ENCODE measurements around the gene SHC3. TPM values are rescaled to one million over a fixed set of nuclear protein-coding genes. Genes with fewer than 3 reads are reported as not detected.

SHC3 gene
- total RNA-seq, 1 donor from 2014 or later: 0.59 TPM

DNA sequence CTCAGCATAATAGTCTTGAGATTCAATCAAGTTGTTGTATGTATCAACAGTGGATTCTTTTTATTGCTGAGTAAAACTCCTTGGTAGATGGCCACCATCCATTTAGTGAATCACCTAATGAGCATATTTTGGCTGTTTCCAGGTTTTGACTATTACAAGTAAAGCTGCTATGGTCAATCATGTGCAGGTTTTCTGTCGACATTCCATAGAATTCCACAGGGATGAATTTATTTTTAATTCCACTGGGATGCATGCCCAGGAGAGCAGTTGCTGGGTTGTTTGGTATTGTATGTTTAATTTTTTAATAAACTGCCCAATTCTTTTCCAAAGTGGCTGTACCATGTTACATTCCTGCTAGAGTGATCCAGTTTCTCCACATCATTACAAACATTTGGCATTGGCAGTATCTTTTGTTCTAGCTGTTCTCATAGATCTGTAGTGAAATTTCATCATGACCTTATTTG is 197.8 kb downstream of the SHC3 start:
- intact Hi-C loops (cut with micrococcal nuclease): no loop called here
- DNase-seq: no peak
- ATAC-seq: no peak

DNA sequence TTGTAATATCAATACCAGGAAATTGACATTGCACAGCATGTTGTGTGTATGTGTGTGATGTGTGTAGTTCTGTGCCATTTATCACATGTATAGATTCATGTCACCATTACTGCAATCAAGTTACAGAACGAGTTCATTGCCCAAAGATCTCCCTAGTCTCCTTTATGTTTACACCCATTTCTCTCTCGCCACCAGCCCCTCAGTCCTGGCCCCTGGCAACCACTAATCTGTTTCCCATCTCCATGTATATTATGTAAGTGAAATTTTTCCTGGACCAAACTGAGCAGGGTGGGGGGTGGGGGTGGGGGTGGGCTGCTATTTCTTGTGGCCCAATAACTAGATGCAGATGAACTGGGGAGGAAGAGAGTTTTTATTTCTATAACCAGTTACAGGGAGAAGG is 198.8 kb downstream of the SHC3 start:
- intact Hi-C loops (cut with micrococcal nuclease): no loop called here
- DNase-seq (no peak), ATAC-seq (no peak)

DNA sequence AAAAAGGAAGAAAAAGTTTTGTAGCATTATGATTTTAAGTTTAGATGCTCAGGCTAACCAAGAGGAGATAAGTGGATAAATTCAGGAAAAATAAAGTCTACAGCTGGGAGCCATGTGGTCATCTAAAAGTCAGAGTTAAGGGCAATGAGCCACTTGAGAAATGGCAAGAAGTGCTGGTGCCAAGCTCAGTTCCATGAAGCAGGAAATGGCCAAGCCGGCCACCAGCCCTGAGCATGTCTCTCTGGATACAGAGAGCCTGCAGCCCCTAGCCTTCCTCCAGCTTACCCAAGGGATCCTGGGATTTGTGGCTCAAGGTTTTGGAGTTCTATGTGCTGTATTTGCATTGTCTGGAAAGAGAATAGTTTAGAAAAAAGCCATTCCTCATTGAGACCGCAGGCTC is 199.6 kb downstream of the SHC3 start:
- ATAC-seq: peak; percentile 53
- no peak for DNase-seq
- intact Hi-C loops (cut with micrococcal nuclease): no loop called here

DNA sequence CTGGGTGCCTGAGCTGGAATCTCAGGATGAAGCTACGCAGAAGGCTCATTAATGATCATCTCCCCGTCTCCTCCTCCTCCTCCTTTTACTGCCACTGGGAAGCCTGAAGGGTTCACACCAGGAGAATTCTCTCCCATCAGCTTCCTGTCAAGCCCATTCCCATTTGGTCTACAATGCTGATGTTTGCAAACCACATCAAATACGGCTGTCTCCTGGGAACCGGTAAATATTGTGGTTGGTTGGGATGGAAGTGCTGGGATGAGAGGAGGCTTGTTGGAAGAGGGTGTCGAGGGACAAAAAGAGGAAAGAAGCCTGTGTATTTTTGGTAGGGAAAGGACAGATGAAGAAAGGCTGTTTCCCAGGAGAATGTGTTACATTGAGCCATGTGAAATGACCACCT is 200.6 kb downstream of the SHC3 start:
- intact Hi-C loops (cut with micrococcal nuclease): no loop called here

DNA sequence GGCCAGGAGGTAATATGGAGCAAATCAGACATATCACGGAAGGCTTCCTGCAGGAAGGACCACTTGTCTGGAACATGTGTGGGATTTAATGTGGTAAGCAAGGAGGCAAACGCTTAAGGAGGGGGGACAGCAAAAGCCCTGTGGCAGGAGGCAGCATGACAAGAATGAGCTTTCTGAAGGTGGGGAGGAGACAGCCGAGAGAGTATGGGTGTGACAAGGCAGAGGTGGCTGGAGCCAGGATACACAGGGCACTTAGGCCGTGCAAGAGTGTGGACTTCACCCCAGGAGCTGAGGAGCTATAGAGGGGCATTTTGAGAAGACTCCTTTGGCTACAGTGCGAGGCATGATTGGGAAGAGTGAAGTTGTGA is 201.7 kb downstream of the SHC3 start:
- DNase-seq: no peak
- intact Hi-C loops (cut with micrococcal nuclease): no loop called here

More for the DNA sequence above, 200.6 kb downstream of the SHC3 start:
- DNase-seq (no peak), ATAC-seq (peak; percentile 72)

DNA sequence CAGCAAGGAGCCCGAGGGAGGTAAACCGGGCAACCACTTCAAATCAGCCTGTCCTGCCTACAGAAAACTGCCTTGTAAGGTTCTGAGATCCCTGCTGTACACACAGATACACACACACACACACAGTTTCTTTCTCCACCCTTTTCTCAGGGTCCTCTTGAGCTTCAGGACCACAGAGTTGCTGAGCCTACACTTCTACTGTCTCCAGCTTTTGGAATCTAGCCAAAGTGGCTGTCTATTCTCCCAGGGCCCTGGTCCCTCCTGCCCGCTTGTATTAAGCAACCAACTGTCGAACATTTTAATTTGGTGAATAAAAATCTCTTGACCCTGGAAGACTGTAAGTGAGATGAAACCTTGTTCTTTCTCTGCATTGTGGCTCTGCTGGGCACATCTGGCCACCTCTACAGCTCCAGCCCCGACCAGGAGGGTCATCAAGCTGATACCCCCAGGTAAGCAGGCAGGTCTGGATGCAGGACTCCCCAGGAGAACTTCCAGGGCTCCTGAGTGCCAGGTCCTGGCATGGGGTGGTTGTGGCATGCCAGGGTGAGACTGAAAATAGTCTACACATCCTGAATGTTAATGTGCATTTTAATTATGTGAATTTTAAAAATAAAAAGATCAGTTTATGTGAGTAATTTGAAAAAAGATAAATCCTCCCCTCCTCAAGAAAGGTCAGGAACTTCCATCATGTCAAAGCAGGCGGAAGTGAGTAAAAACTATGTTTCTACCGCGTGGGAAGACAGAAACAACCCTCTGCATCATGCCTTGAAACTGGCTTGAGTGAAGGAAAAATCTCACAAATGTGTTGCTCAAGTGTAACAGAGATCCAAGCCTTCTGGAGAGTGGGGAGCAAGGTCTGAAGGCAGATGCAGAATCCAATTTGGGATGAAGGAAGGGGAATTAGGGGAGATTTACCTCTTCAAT is 202.4 kb downstream of the SHC3 start:
- intact Hi-C loops (cut with micrococcal nuclease): no loop called here
- no peak for DNase-seq
- no peak for ATAC-seq

More for the DNA sequence above, 201.7 kb downstream of the SHC3 start:
- ATAC-seq: no peak

DNA sequence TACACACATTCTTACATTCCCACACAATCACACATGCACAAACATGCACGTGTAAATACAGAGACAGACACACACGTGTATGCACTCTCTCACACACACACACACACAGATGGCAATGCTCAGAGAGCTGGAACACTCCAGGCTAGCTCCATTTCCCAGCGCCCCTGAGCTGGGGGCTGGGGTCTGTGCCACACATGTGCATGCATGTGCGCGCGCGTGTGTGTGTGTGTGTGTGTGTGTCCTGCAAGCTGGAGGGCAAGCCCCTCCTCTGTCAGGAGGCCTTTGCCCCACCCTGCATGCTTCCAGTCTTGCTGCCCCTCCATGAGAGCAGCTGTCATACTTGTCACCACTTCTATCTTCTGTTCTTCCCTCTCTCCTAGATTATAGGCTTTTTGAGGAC is 204.0 kb downstream of the SHC3 start:
- DNase-seq: no peak
- intact Hi-C loops (cut with micrococcal nuclease): no loop called here
- no peak for ATAC-seq

DNA sequence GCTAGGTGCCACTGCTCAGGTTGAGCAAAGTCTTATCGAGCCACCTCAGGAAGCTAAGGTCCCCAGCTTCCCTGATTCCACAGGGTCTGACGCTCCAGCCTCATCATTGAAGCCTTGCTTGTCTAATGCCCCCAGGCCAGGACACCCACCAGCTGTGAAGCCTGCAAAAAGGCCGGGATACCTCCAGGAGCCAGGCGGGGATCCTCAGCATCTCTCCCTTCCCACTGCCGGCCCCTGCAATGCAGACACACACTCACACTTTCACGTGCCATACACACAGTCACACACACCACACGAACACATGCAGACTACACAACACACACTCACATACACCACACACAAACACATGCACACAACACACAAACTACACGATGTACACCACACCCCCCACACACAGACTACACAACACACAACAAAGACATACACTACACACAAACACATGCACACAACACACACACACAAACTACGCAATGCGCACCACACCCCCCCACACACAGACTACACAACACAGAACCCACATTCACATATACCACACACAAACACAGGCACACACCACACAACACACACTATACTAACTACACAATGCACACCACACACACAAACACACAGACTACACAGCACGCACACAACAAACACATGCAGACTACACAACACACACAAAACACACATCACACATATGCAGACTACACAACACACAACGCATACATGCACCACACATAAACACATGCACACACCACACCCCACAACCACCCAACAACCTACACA is 205.2 kb downstream of the SHC3 start:
- ATAC-seq: no peak
- DNase-seq: no peak
- intact Hi-C loops (cut with micrococcal nuclease): no loop called here

DNA sequence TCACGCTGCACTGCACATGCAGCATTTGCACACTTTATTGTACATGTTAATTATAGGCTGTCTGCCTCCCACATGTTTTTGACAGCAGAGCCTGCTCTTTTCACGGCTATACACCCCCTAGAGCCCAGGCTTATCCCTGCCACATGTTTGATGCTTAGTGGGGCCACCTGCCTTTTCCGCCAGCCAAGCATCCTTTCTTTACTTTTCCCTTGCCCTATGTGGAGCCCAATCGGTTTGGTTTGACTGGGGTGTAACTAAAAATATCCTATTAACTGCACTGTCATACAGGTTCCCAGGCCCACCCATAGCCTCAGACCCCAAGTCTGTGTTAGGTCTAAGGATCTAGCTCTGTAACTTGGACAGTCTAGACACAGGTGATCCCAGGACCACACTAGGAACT is 206.2 kb downstream of the SHC3 start:
- no peak for ATAC-seq
- no peak for DNase-seq
- intact Hi-C loops (cut with micrococcal nuclease): no loop called here

DNA sequence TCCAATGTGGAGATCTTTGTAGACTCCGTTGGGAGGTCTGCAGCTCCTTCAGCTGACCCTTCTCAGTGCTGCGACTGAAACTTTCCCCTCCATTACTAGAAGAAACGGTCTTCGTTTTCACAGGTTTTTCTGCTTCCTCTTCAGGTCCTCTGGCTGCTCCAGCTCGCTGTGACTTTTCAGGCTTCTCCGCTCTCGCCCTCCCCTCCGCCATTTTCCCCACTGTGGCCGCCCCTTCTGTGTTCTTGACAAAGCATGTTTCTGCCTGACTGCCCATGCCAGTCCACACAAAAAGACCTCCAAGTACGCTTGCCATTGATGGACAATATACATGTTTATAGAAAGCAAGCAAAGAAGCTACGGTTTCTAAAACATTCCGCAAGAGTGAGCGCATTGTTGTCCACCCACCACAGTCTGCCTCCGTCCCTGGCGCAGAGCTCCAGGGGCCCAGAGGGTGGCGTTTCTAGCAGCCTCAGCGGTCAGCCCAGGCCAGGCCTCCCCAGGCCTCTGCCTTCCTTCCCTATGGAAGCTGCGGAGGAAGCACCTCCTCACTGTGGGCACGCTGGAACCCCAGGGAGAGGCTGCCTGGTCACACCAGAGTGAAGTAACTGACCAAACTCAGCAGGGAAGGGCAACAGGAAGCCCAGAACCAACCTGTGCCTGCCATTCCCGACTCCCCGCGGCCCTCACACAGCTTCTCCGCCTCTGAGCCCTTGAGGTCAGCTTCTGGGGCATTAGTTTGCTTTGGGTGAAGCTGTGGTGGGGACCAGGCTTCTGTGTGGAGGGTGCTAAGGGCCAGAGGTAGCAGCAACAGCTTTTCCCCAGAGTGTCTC is 207.3 kb downstream of the SHC3 start:
- DNase-seq: no peak
- intact Hi-C loops (cut with micrococcal nuclease): no loop called here
- no peak for ATAC-seq

DNA sequence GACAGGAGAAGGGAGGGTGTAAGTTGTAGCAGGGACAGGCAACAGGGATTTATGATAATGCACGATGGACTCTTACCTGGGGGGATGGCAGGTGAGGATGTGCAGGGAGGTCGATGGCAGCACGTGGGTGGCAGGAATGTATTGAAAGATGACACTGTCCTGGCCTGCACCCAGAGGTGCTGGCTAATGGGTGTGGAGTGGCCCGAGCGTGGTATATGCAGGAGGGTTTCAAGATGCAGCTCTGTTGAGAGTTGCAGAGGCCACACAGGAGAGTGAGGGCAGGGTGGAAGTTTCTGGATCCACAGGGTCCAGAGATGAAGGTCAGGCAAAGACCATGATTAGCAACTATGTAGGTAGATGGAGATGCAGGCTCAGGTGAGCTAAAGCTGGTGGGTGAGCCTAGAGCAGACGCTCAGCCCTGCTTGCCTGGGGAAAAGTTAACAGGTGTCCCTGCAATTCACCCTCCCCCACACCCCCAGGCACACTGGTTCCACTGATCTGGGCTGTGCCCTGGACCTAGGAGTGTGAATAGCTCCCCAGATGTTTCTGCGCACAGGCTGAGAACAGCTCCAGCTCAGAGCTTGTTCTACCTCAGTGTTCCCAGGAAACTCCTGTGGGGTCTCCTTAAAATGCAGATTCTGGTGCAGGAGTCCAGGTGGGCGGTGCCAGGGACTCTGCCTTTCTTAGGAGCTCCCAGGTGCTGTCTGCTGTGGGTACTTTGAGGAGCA is 208.8 kb downstream of the SHC3 start:
- intact Hi-C loops (cut with micrococcal nuclease): no loop called here
- no peak for ATAC-seq
- DNase-seq: no peak

DNA sequence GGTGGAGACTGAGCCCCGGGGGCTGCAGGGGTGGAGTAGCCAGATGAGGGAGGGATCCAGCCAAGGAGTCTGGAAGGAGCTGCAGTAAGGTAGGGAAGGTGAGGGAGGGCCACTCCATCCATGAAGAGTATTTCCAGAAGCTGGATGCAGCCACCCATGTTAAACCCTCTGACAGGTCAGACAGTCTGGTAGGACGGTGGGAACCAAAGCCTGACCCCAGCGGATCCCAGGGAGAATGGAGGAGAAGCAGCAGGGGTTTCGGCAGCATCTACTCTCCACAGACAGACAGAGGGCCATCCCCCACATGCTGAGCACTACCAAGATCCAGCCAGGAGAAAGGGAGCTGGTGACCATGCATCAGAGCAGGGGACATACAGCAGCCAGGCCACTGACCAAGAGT is 209.8 kb downstream of the SHC3 start:
- DNase-seq (no peak), ATAC-seq (no peak)
- intact Hi-C loops (cut with micrococcal nuclease): no loop called here

DNA sequence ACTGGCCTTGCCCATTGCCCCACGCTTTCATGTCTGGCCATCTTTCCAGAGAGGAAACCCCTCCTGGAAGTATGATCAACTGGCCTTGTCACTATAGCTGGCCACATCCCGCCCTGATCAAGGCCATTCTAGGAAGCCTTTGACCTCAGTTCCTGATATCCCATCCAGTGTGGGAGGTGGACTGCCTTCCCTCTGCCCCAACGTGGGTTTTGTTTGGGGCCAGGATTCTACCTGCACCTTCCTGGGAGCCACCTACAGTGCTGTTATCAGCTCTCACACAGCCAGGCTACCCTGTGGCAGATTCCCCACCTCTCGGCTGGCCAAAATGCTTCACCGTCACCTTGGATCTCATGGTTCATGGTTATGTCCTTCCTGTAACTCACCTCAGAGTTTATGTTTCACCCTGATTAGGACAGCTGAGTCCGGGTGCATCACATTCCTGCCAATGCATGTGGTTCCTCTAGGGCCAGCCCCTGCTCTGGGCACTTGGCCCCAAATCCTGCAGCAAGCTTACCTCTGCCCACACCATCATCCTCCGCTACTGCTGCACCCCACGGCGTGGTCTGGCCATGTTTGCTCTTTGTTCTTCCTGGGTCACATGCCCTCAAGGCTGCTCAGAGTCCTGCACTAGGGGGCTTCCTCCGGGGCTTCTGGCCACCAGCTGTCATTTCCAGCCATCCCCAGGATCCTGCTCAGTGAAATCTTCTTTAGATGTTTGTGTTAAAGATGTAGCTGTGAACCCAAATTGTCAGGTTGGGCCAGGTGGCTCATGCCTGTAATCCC is 211.5 kb downstream of the SHC3 start:
- no peak for DNase-seq
- intact Hi-C loops (cut with micrococcal nuclease): no loop called here
- ATAC-seq: no peak

DNA sequence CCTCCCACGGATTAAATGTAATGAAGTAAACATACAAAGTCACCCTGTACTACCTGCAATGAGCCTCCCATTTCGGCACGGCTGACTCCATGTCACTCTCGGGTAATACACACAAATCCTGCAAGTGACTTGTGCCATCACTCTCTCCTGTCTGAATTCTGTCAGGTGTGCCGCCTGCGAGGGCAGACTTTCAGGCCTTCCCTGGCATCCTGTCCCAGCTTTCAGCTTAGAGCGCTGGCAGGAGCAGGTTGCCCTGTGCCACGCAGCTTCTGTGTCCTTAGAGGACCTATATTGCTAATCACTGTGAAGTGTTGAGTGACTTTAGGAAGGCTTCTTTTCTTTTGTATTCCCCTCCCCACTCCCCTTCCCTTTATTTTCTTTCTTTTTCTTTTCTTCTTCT is 213.1 kb downstream of the SHC3 start:
- DNase-seq (peak; percentile 62), ATAC-seq (peak; percentile 95)
- intact Hi-C loops (cut with micrococcal nuclease): no loop called here

DNA sequence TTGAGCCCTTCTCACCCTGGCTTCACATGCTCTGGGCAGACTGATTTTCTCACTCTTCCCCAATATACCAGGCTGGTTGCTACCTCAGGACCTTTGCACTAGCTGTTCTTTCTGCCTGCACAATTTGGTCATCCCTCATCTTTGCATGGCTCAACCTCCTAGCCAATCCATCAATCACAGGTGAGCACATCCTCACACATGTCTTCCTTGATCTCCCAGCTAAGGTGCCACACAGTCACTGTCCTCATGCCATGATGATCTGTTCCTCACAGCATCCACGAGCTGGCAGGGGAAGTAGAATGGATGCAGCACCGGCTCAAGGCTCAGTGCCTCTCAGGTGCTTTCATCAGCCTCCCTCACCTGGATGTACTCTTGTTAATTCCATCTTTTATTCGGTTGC is 218.0 kb downstream of the SHC3 start:
- no peak for DNase-seq
- no peak for ATAC-seq
- intact Hi-C loops (cut with micrococcal nuclease): no loop called here

DNA sequence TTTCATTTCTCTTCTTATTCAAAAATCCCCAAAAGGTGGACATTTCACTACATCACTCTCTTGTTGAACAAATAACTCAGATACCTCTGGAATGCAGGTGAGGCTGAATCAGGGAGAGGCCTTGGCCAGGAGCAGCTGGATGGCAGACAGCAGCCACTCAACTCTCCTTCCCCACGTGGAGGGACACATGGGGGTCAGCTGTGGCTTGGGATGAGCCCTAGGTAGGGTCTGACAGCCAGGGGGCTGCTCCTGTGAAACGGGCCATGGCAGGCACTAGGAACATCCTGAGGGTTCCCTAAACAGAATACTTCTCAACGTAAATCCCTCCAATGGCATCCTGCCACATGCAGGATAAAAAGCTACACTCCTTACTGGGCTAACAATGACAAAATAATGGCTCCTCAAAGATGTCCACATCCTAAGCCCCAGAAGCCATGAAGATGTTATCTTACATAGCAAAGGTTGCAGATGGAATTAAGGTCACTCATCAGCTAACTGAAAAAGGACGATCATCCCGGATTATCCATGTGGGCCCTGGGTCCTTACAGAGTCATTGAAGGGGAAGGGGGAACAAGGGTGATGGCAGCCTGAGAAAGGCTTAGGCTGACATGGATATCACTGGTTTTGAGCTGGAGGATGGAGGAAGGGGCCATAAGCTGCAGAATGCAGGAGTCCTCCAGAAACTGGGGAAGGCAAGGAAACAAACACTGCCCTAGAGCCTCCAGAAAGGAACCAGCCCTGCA is 218.7 kb downstream of the SHC3 start:
- ATAC-seq (no peak), DNase-seq (no peak)
- intact Hi-C loops (cut with micrococcal nuclease): no loop called here

DNA sequence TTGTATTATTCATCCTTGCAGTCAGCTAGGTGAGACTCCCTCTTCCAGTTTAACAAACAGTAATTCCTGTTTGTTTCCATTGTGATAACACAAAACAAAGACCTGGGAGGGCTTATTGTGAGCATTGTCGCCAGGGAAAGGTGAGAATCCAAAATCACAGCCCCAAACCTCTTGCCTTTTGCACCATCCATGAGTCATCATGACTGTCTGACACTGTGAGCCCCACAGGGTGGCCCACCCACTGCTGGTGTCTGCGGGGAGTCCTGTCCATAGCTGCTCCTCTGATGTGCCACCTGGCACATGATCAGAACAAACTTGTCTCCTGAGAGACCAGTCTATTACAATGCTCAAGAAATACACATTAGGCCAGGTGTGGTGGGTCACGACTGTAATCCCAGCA is 221.1 kb downstream of the SHC3 start:
- intact Hi-C loops (cut with micrococcal nuclease): no loop called here
- no peak for DNase-seq
- ATAC-seq: no peak
